ENCODE data around the gene HGF. TPM values are rescaled to one million over a fixed set of nuclear protein-coding genes. Genes with fewer than 3 reads are reported as not detected.
A peak's percentile ranks its signal among the peaks of the same experiment; 100 is the strongest.

The HGF gene
- total RNA-seq, 4 donors from 2014 or later = 9.7 to 31.4 (median 12.6) TPM

DNA sequence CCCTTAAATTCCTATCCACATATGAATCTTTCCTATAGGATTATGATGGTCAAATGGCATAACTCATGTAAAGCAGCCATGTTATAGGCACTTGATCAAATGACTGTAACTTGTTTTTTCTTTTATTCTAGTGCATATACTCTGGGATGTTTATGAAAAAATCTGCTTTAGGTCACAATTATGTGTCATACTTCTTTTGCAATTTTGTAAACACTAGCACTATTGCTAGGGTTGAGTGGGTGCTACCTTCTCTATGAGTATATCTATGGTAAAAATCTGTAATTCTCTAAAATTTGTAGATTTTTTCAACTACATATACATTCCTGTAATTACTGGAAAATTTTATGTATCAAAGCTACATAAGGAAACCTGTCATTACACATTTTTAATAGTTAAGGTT, 50.0 kb downstream of the HGF start:
- intact Hi-C loops (cut with DNase I) = loop anchor here (10.0 kb wide), 1 partner anchor 215 kb away; no protein-coding TSS in a partner anchor
- Histone ChIP-seq H3K4me3 (replicated peaks in 1 of 3) (no peak overlapping the region), H3K36me3 (no peaks in the 10 kb centered on the region), H3K4me1 (no peaks in the 10 kb centered on the region), H3K27me3 (no peaks in the 10 kb centered on the region), H3K27ac (no peak overlapping the region), H3K9me3 (no peaks in the 10 kb centered on the region)
- no peak for TF ChIP-seq CTCF (IDR thresholded peaks at IDR 0.05)
- TF ChIP-seq POLR2A (IDR thresholded peaks at IDR 0.05) = no peak
- no peak for DNase-seq

GRCh38 chr7:81715984-81716588, 53.8 kb downstream of the HGF start:
- H3K4me3 ChIP-seq (replicated peaks in 1 of 3) = no peak overlapping the region
- peak; percentile 4 to 7 for DNase-seq
- 69 to 70% methylated on average over 5 of the region's 5 CpGs for WGBS, 2 donors
- intact Hi-C loops (cut with DNase I) = loop anchor here (10.0 kb wide), 1 partner anchor 211 kb away; no protein-coding TSS in a partner anchor
- H3K4me1 ChIP-seq = no peaks in the 10 kb centered on the region
- no peaks in the 10 kb centered on the region for H3K36me3 ChIP-seq
- no peak overlapping the region for H3K27ac ChIP-seq
- H3K9me3 ChIP-seq = no peaks in the 10 kb centered on the region
- TF ChIP-seq POLR2A (IDR thresholded peaks at IDR 0.05) (no peak), CTCF (IDR thresholded peaks at IDR 0.05) (peak in 4 of 6 experiments; percentile 26 to 52 (median 42))
- H3K27me3 ChIP-seq = no peaks in the 10 kb centered on the region

- H3K4me3 ChIP-seq (replicated peaks in 1 of 3) = no peak overlapping the region
- no peaks in the 10 kb centered on the region for H3K4me1 ChIP-seq
- H3K27me3 ChIP-seq = no peaks in the 10 kb centered on the region
- DNase-seq = no peak
- 93% methylated on average over 1 of the region's 1 CpG for WGBS, 2 donors
- intact Hi-C loops (cut with DNase I) = loop anchor here (10.0 kb wide), 1 partner anchor 210 kb away; no protein-coding TSS in a partner anchor
- no peaks in the 10 kb centered on the region for H3K36me3 ChIP-seq
- no peak overlapping the region for H3K27ac ChIP-seq
- TF ChIP-seq POLR2A (IDR thresholded peaks at IDR 0.05) (no peak), CTCF (IDR thresholded peaks at IDR 0.05) (no peak)
- H3K9me3 ChIP-seq = no peaks in the 10 kb centered on the region
Observed at GRCh38 chr7:81714306-81714705, 55.5 kb downstream of the HGF start.

- WGBS, 2 donors = 98 to 100% methylated on average over 1 of the region's 1 CpG
- H3K36me3 ChIP-seq = no peaks in the 10 kb centered on the region
Observed at GRCh38 chr7:81710751-81711150, 59.1 kb downstream of the HGF start.

More at GRCh38 chr7:81710751-81711150, 59.1 kb downstream of the HGF start:
- TF ChIP-seq POLR2A (IDR thresholded peaks at IDR 0.05) (no peak), CTCF (IDR thresholded peaks at IDR 0.05) (no peak)
- Histone ChIP-seq H3K27me3 (no peaks in the 10 kb centered on the region), H3K4me1 (no peaks in the 10 kb centered on the region), H3K9me3 (no peaks in the 10 kb centered on the region), H3K27ac (no peak overlapping the region), H3K4me3 (replicated peaks in 1 of 3) (no peak overlapping the region)
- intact Hi-C loops (cut with DNase I) = loop anchor here (10.0 kb wide), 1 partner anchor 206 kb away; no protein-coding TSS in a partner anchor
- DNase-seq = no peak
